Measurements from ENCODE around the gene TM2D1. TPM values are rescaled to one million over a fixed set of nuclear protein-coding genes. Genes with fewer than 3 reads are reported as not detected.

The TM2D1 gene
- total RNA-seq, 1 donor from 2014 or later, result 48.6 TPM

- intact Hi-C loops (cut with DNase I), result loop anchor here (5.0 to 10.0 kb wide), 2 partner anchors 312 to 585 kb away; no protein-coding TSS in a partner anchor
- no peak for DNase-seq (ENCODE audit: extremely low spot score in 2 of 2)
- no peaks in the 10 kb centered on the region for H3K36me3 ChIP-seq
- no peaks in the 10 kb centered on the region for H3K27me3 ChIP-seq
- no peak overlapping the region for H3K27ac ChIP-seq
- H3K9me3 ChIP-seq, result no peaks in the 10 kb centered on the region
- H3K4me3 ChIP-seq, result no peak overlapping the region
- H3K4me1 ChIP-seq, result peaks cover 27% of the 10 kb centered on the region
- TF ChIP-seq CTCF (IDR thresholded peaks at IDR 0.05) (no peak), POLR2AphosphoS5 (IDR thresholded peaks at IDR 0.05; ENCODE audit: insufficient read depth in 1 of 2, low read depth in 1 of 2) (no peak), POLR2A (IDR thresholded peaks at IDR 0.05) (no peak)
These were observed 85.2 kb downstream of the TM2D1 start for GRCh38 chr1:61639608-61640336.

- Histone ChIP-seq H3K27me3 (no peaks in the 10 kb centered on the region), H3K4me3 (no peak overlapping the region), H3K9me3 (no peaks in the 10 kb centered on the region), H3K36me3 (no peaks in the 10 kb centered on the region), H3K4me1 (peaks cover 27% of the 10 kb centered on the region), H3K27ac (no peak overlapping the region)
- DNase-seq (ENCODE audit: extremely low spot score in 2 of 2), result no peak
- TF ChIP-seq CTCF (IDR thresholded peaks at IDR 0.05), result no peak
- intact Hi-C loops (cut with DNase I), result loop anchor here (5.0 kb wide), 1 partner anchor 312 kb away; no protein-coding TSS in a partner anchor
These were observed 85.9 kb downstream of the TM2D1 start for GRCh38 chr1:61638911-61639605.

GRCh38 chr1:61638296-61638695 is 86.6 kb downstream of the TM2D1 start:
- intact Hi-C loops (cut with DNase I), result loop anchor here (5.0 kb wide), 1 partner anchor 311 kb away; no protein-coding TSS in a partner anchor
- no peak for DNase-seq (ENCODE audit: extremely low spot score in 2 of 2)
- no peaks in the 10 kb centered on the region for H3K9me3 ChIP-seq
- H3K36me3 ChIP-seq, result no peaks in the 10 kb centered on the region
- no peak overlapping the region for H3K27ac ChIP-seq
- H3K4me3 ChIP-seq, result no peak overlapping the region
- no peaks in the 10 kb centered on the region for H3K27me3 ChIP-seq
- H3K4me1 ChIP-seq, result peaks cover 27% of the 10 kb centered on the region
- TF ChIP-seq POLR2AphosphoS5 (IDR thresholded peaks at IDR 0.05; ENCODE audit: insufficient read depth in 1 of 2, low read depth in 1 of 2), result peak in 1 of 2 donors; percentile 80
- TF ChIP-seq POLR2A (IDR thresholded peaks at IDR 0.05), result no peak
- no peak for TF ChIP-seq CTCF (IDR thresholded peaks at IDR 0.05)

- Histone ChIP-seq H3K4me3 (no peak overlapping the region), H3K4me1 (peaks cover 27% of the 10 kb centered on the region), H3K36me3 (no peaks in the 10 kb centered on the region), H3K27me3 (no peaks in the 10 kb centered on the region), H3K9me3 (no peaks in the 10 kb centered on the region), H3K27ac (no peak overlapping the region)
- no peak for TF ChIP-seq POLR2AphosphoS5 (IDR thresholded peaks at IDR 0.05; ENCODE audit: insufficient read depth in 1 of 2, low read depth in 1 of 2)
- TF ChIP-seq POLR2A (IDR thresholded peaks at IDR 0.05), result no peak
- TF ChIP-seq CTCF (IDR thresholded peaks at IDR 0.05), result no peak
- intact Hi-C loops (cut with DNase I), result loop anchor here (5.0 kb wide), 1 partner anchor 310 kb away; no protein-coding TSS in a partner anchor
- DNase-seq (ENCODE audit: extremely low spot score in 2 of 2), result no peak
These were observed 87.5 kb downstream of the TM2D1 start for GRCh38 chr1:61637470-61637869.

GRCh38 chr1:61636814-61637213 is 88.1 kb downstream of the TM2D1 start:
- Histone ChIP-seq H3K27ac (no peak overlapping the region), H3K27me3 (no peaks in the 10 kb centered on the region), H3K4me1 (peaks cover 27% of the 10 kb centered on the region), H3K4me3 (no peak overlapping the region), H3K36me3 (no peaks in the 10 kb centered on the region), H3K9me3 (no peaks in the 10 kb centered on the region)
- intact Hi-C loops (cut with DNase I), result loop anchor here (1.0 to 5.0 kb wide), 2 partner anchors 11 to 310 kb away; no protein-coding TSS in a partner anchor
- TF ChIP-seq CTCF (IDR thresholded peaks at IDR 0.05) (no peak), POLR2AphosphoS5 (IDR thresholded peaks at IDR 0.05; ENCODE audit: insufficient read depth in 1 of 2, low read depth in 1 of 2) (no peak)
- no peak for DNase-seq (ENCODE audit: extremely low spot score in 2 of 2)

All from vagina (tissue), 2 donors.